ENCODE data around the gene CCL14.

The CCL14 gene

DNA sequence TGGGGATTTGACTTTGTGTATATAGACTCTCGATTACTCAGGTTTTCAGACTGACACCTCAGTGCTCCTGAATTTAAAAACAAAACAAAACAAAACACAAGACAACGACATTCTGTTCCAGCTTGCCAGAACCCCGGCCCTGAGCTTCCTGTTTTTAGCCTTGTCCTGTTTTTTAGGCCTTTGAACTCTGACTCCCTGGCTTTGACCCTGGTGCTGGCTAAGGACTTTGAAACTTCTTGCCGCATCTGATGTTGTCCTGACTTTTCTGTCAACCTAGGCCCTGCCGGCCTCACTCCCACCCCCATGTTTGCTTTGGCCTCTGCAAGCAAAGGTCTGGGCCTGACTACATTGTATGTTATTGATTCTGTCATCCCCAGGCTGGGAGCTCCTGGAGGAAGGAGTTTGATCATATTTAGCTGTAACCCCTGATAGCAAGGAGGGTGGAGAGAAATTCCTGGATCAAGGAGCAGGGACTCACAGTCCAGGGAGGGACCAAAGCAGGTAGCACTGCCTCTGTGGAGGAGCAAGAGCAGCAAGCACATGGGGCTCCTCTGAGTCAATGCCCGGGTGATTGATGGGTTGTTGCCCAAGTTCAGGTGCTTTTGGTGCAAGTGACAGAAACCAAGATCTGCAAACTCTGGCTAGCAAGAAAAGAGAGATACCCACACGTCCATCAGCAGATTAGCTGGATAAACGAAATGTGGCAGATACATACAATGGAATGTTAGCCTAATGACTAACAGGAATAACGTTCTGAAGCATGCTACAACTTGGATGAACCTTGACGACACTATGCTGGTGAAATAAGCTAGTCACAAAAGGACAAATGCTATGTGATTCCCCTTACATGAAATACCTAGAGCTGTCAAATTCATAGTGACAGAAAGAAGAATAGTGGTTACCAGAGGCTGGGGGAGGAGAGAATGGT lies 12.9 kb downstream of the CCL14 start:
- Mint-ChIP-seq H3K27ac (no peak overlapping the region), H3K27me3 (ENCODE audit: low read depth) (peaks cover 4% of the 10 kb centered on the region), H3K36me3 (ENCODE audit: low read depth) (no peaks in the 10 kb centered on the region), H3K9me3 (no peaks in the 10 kb centered on the region), H3K4me1 (ENCODE audit: low read depth) (peaks cover 4% of the 10 kb centered on the region), H3K4me3 (no peak overlapping the region)

DNA sequence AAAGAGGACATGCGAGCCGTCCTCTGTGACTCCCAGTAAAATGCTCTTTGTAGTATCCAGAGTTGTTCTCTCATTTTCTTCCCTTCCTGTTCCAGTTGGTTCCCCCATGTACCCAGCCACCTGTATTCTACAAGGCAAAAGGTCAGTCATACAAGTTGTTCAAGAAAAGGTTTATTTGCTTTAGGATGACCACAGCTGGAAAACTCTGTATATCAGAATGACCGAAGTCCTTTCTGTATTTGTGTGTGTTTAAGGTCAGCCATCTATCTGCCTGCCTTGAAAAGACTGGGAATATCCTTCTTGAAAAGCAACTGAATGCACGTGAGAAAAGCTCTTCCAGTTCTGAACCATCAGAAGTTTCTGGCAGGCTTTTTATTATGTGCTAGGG lies 13.6 kb downstream of the CCL14 start:
- Mint-ChIP-seq H3K27me3 (ENCODE audit: low read depth) (peaks cover 4% of the 10 kb centered on the region), H3K4me3 (no peak overlapping the region), H3K27ac (no peak overlapping the region), H3K36me3 (ENCODE audit: low read depth) (no peaks in the 10 kb centered on the region), H3K4me1 (ENCODE audit: low read depth) (peaks cover 4% of the 10 kb centered on the region), H3K9me3 (no peaks in the 10 kb centered on the region)

DNA sequence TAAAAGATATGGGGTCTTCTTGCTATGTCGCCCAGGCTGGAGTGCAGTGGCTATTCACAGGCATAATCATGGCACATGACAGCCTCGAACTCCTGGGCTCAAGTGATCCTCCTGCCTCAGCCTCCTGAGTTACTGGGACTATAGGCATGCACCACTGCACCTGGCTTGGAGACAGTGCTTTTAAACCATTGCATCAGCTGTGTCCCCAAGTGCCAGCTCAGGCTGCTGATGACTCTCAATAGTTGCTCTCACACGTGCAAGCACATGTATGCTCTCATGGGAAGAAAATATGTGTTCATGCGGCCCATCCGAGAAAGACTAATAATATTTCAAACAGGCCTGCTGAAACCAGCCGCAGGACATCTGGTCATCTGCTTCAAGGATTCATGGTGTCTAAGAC lies 14.0 kb downstream of the CCL14 start:
- Mint-ChIP-seq H3K4me1 (ENCODE audit: low read depth) (peaks cover 4% of the 10 kb centered on the region), H3K36me3 (ENCODE audit: low read depth) (no peaks in the 10 kb centered on the region), H3K27ac (no peak overlapping the region), H3K9me3 (no peaks in the 10 kb centered on the region), H3K4me3 (no peak overlapping the region), H3K27me3 (ENCODE audit: low read depth) (peaks cover 4% of the 10 kb centered on the region)

DNA sequence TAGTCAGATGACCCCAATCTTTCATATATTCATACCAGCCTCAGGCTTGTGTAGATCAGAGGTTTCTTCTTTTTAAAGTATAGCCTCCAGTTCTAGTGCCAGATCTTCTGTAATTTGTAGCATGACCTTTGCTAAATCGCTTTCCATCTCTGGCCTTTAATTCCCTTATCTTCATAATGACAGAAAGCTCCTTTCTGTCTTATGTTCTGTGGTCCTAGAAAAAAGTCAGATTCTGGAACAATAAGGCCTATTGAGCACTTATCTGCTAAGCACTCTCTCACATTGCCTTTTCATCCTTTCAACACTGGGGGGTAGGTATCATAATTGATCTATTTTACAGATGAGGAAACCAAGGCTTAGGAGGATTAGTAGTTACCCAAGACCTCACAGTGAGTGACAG lies 14.5 kb downstream of the CCL14 start:
- Mint-ChIP-seq H3K27ac (no peak overlapping the region), H3K4me1 (ENCODE audit: low read depth) (peaks cover 4% of the 10 kb centered on the region), H3K27me3 (ENCODE audit: low read depth) (peaks cover 4% of the 10 kb centered on the region)

DNA sequence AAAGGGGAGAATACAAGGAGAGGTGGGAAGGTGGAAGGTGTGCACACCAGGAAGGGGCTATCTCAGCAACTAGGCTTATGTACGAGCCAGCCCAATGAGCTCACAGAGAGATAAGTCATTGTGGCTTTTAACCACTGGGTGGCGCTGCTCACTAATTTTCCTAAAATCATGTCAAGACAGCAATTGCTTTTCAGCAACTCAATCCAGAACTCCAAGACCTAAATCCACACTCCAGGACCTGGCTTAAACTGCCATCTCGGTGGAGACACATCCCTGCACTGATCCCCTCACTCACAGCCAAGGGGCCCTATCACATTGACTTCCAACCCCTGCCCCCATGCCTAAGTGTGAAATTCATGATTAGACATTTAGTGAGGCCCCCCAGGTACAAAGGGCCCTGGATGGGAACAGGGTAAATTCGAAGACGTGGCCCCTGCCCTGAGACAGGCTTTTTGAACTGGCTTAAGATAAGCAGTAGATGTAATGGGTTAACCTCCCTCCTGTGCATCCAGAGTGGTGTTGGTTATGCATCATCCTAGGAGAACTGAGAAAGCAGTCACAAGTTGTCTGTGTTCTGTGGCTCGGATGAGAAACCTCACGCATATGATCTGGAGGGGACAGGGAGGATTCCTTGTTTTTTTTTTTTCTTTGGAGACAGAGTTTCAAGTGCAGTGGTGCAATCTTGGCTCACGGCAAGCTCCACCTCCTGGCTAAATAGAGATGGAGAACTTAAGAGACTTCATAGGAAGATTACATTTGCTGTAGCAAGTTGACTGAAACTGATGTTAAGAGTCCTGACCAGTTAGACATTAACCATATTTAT lies 16.8 kb downstream of the CCL14 start:
- Mint-ChIP-seq H3K9me3 (no peaks in the 10 kb centered on the region), H3K4me1 (ENCODE audit: low read depth) (peaks cover 4% of the 10 kb centered on the region), H3K4me3 (no peak overlapping the region), H3K27ac (no peak overlapping the region), H3K27me3 (ENCODE audit: low read depth) (peaks cover 8% of the 10 kb centered on the region), H3K36me3 (ENCODE audit: low read depth) (no peaks in the 10 kb centered on the region)

More for the DNA sequence above, 14.5 kb downstream of the CCL14 start:
- H3K9me3 Mint-ChIP-seq: no peaks in the 10 kb centered on the region
- H3K36me3 Mint-ChIP-seq (ENCODE audit: low read depth): no peaks in the 10 kb centered on the region
- no peak overlapping the region for H3K4me3 Mint-ChIP-seq

DNA sequence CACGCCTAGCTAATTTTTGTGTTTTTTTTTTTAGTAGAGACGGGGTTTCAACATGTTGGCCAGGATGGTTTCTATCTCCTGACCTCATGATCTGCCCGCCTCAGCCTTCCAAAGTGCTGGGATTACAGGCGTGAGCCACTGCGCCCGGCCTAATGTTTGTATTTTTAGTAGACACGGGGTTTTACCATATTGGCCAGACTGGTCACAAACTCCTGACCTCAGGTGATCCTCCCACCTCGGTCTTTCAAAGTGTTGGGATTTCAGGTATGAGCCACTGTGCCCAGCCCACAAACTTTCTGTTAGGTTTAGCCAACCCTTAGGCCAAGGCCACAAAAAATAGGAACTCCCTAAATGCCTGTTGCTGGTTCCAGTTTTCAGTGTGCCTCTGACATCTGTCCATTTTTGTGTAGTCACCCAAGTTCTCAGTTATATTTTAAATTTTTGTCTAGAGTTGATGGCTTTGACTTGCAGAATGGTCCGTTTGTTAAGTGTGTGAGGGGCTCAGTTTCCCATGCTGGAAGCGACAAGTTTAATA lies 17.9 kb downstream of the CCL14 start:
- Mint-ChIP-seq H3K27ac (no peak overlapping the region), H3K4me1 (ENCODE audit: low read depth) (peaks cover 4% of the 10 kb centered on the region), H3K4me3 (no peak overlapping the region), H3K36me3 (ENCODE audit: low read depth) (no peaks in the 10 kb centered on the region), H3K9me3 (no peaks in the 10 kb centered on the region), H3K27me3 (ENCODE audit: low read depth) (peaks cover 20% of the 10 kb centered on the region)

DNA sequence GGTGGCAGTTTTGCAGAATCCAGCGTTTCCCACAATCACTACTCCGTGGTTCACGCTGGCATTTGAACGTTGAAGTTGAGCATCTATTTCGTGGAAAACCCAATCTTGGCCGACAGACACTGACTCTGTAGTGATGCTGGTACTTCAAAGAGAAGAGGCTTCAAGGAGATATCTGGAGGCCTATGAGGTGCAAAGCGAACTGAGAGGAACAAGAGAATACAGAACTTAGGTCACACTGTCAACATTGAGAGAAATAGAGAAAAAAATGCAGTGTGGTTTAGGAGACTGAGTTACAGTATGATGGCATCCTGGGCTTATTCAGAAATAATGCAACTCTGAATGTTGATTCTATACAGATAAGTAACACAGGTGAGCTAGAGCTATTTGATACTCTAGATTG lies 21.3 kb downstream of the CCL14 start:
- Mint-ChIP-seq H3K27me3 (ENCODE audit: low read depth) (peaks cover 32% of the 10 kb centered on the region), H3K9me3 (no peaks in the 10 kb centered on the region), H3K4me3 (no peak overlapping the region), H3K27ac (no peak overlapping the region), H3K36me3 (ENCODE audit: low read depth) (no peaks in the 10 kb centered on the region), H3K4me1 (ENCODE audit: low read depth) (peaks cover 4% of the 10 kb centered on the region)

DNA sequence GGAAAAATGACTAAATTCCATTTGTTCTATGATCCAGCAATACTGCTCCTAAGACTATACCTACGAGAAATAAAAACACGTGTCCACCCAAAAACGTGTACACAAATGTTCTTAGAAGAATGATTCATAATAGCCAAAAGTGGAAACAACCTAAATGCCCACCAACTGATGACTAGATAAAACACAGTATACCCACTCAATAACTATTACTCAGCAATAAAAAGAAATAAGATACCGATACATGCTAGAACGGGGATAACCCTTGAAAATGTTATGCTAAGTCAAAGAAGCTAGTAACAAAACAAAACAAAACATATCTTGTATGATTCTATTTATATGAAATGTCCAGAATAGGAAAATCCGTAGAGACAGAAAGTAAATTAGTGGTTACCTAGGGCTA lies 22.9 kb downstream of the CCL14 start:
- H3K4me1 Mint-ChIP-seq (ENCODE audit: low read depth): no peaks in the 10 kb centered on the region
- H3K27ac Mint-ChIP-seq: no peak overlapping the region
- no peaks in the 10 kb centered on the region for H3K36me3 Mint-ChIP-seq (ENCODE audit: low read depth)
- H3K4me3 Mint-ChIP-seq: no peak overlapping the region
- H3K27me3 Mint-ChIP-seq (ENCODE audit: low read depth): peaks cover 44% of the 10 kb centered on the region
- no peaks in the 10 kb centered on the region for H3K9me3 Mint-ChIP-seq

DNA sequence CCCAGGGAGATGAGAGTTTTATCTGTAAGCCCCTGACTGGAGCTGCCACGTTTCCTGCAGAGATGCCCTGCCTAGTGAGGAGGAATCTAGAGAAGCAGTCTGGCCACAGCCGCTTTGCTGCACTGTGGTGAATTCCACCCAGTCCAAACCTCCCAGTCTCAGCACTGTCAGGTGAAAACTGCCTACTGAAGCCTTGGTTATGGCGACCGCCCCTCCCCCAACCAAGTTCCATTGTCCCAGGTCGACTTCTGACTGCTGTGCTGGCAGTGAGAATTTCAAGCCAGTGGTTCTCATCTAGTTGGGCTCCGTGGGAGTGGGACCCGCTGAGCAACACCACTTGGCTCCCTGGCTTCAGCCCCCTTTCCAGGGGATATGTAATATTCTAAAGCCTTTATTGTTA lies 32.8 kb downstream of the CCL14 start:
- Mint-ChIP-seq H3K36me3 (ENCODE audit: low read depth) (no peaks in the 10 kb centered on the region), H3K27me3 (ENCODE audit: low read depth) (peaks cover 39% of the 10 kb centered on the region), H3K9me3 (no peaks in the 10 kb centered on the region), H3K4me1 (ENCODE audit: low read depth) (no peaks in the 10 kb centered on the region), H3K27ac (no peak overlapping the region), H3K4me3 (no peak overlapping the region)

DNA sequence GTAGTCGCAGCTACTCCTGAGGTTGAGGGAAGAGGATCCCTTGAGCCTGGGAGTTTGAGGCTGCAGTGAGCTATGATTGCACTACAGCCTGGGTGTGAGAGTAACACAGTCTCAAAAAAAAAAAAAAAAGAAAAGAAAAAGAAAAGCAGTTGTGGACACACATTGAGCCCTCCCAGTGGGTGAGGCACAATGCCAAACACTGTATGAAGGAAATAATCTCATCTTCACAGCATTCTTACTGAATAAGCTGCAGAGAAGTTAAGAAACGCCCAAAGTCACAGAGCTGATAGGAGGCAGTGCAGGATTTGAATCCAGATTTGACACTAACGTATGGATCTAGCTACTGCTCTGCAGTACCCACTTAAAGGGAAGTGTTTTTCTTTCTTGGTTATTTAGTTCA lies 37.1 kb downstream of the CCL14 start:
- Mint-ChIP-seq H3K36me3 (ENCODE audit: low read depth) (no peaks in the 10 kb centered on the region), H3K4me3 (no peak overlapping the region), H3K4me1 (ENCODE audit: low read depth) (peaks cover 3% of the 10 kb centered on the region), H3K27ac (no peak overlapping the region), H3K27me3 (ENCODE audit: low read depth) (peaks cover 18% of the 10 kb centered on the region), H3K9me3 (no peaks in the 10 kb centered on the region)

DNA sequence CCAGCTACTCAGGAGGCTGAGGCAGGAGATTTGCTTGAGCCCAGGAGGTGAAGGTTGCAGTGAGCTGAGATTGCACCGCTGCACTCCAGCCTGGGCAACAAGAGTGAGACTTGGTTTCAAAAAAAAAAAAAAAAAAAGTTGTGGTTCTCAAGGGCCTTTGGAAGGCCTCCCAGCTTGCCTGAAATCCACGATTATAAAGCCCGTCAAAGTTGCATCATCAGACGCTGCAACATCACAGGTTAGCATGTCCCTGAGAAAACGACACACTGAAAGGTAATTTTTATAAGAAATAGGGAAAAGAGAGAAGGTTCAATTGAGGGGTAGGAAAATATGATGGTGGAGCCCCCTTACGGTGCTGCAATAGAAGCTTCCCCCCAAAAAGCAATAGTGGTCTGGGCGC lies 38.4 kb downstream of the CCL14 start:
- H3K9me3 Mint-ChIP-seq: no peaks in the 10 kb centered on the region
- H3K4me1 Mint-ChIP-seq (ENCODE audit: low read depth): peaks cover 5% of the 10 kb centered on the region
- H3K36me3 Mint-ChIP-seq (ENCODE audit: low read depth): no peaks in the 10 kb centered on the region
- no peak overlapping the region for H3K4me3 Mint-ChIP-seq
- H3K27ac Mint-ChIP-seq: no peak overlapping the region
- peaks cover 21% of the 10 kb centered on the region for H3K27me3 Mint-ChIP-seq (ENCODE audit: low read depth)

DNA sequence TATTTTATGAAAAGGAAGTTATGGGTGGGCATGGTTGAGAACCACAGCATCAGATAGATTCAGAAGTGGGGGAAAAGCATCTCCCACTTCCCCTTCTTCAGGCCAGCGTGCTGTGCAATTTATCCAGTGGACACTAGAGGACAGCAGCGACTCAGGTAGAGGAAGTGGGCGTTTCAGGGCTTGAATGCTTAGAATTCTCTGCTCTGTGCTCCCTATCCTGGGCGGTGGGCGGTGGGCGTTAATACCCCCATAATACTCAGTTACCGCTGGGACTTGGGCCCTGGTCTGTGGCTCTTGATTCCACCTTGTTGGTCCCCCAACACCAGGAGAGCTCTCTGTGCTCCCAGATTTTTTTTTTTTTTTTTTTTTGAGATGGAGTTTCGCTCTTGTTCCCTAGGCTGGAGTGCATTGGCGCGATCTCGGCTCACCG lies 39.4 kb downstream of the CCL14 start:
- Mint-ChIP-seq H3K4me1 (ENCODE audit: low read depth) (peaks cover 9% of the 10 kb centered on the region), H3K27me3 (ENCODE audit: low read depth) (peaks cover 19% of the 10 kb centered on the region), H3K4me3 (no peak overlapping the region), H3K9me3 (no peaks in the 10 kb centered on the region), H3K27ac (no peak overlapping the region), H3K36me3 (ENCODE audit: low read depth) (no peaks in the 10 kb centered on the region)

DNA sequence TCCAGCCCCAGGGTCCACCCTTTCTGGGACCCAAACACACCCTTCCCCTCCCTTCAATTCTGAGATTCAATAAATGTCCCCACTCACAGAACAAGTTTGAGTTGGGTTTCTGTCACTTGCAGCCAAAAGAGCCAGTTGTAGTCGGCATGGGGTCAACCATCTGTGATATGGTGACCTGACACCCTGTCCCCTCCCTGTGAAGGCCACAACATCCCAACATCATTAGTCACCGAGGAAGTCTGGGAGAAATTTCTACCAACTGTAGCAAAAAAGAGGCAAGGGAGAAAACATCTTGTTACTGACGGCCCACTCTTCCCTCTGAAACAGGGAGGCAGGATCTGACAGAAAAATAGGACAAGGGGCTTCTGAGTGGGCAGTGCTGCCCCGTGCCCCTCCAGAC lies 42.4 kb downstream of the CCL14 start:
- Mint-ChIP-seq H3K27ac (no peak overlapping the region), H3K36me3 (ENCODE audit: low read depth) (no peaks in the 10 kb centered on the region), H3K4me1 (ENCODE audit: low read depth) (peaks cover 9% of the 10 kb centered on the region), H3K27me3 (ENCODE audit: low read depth) (peaks cover 28% of the 10 kb centered on the region), H3K4me3 (no peak overlapping the region), H3K9me3 (no peaks in the 10 kb centered on the region)

DNA sequence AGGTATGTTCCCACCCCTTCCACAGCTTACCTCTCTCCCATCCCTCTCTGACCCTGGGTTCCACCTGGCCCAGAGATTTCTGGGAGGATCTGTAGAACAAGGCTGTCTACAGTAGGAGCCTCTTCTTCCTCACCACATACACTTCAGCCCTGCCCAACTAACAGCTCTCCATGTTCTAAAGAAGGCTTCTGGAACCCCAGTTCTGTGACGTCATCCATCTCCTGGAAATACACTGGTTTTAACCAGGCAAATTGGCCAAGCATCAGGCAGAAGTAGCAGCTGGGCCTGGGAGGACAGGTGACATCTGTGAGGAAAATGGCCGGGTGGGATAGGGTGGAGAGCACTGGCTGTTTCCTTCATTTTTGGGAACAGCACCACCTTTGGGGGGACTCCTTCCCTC lies 43.0 kb downstream of the CCL14 start, which contains the start of gene LYZL6:
Gene LYZL6 (minus strand): TSS at position 177 of the 400 bp plus-strand sequence. CDS start 4,357 bp downstream, outside the sequence.
- Mint-ChIP-seq H3K36me3 (ENCODE audit: low read depth) (no peaks in the 10 kb centered on the region), H3K4me1 (ENCODE audit: low read depth) (peaks cover 9% of the 10 kb centered on the region), H3K4me3 (no peak within 1 kb of the TSS), H3K9me3 (peaks cover 4% of the 10 kb centered on the region), H3K27ac (no peak within 1 kb of the TSS), H3K27me3 (ENCODE audit: low read depth) (peaks cover 32% of the 10 kb centered on the region)
